IPS-20b (cell line): ENCODE data around the gene KLHL21.
"Not testable (repeated sequence)": the region's sequence is repeated elsewhere in the genome, so short reads cannot be mapped to it uniquely, and the experiment has no call there.

Experiments
- H3K27ac ChIP-seq: one replicate; pipeline ENCODE4 v1.5.1; 2013; ENCODE audit warnings: low read length
- H3K27me3 ChIP-seq: 2 replicates; pipeline ENCODE4 v1.6.1; 2013; ENCODE audit warnings: mild to moderate bottlenecking, low read length, inconsistent platforms; ENCODE audit not compliant: insufficient read depth
- H3K36me3 ChIP-seq: 2 replicates; pipeline ENCODE4 v1.6.1; 2013; ENCODE audit warnings: low read depth, mild to moderate bottlenecking, inconsistent platforms, low read length, moderate library complexity; ENCODE audit not compliant: insufficient read depth
- H3K4me1 ChIP-seq: 2 replicates; pipeline ENCODE4 v1.6.1; 2013; ENCODE audit warnings: mild to moderate bottlenecking, control low read depth, inconsistent platforms, low read length, moderate library complexity; ENCODE audit not compliant: insufficient read depth
- H3K4me3 ChIP-seq: 2 replicates; pipeline ENCODE4 v1.5.1; 2013; ENCODE audit warnings: mild to moderate bottlenecking, low read length, inconsistent platforms
- H3K9ac ChIP-seq: 2 replicates; pipeline ENCODE4 v1.6.1; 2013; ENCODE audit warnings: low read depth, mild to moderate bottlenecking, inconsistent platforms, low read length, moderate library complexity
- H3K9me3 ChIP-seq: 2 replicates; pipeline ENCODE4 v1.6.1; 2013; ENCODE audit warnings: mild to moderate bottlenecking, low read depth, low read length, inconsistent platforms; ENCODE audit not compliant: insufficient read depth

KLHL21 gene, protein sequence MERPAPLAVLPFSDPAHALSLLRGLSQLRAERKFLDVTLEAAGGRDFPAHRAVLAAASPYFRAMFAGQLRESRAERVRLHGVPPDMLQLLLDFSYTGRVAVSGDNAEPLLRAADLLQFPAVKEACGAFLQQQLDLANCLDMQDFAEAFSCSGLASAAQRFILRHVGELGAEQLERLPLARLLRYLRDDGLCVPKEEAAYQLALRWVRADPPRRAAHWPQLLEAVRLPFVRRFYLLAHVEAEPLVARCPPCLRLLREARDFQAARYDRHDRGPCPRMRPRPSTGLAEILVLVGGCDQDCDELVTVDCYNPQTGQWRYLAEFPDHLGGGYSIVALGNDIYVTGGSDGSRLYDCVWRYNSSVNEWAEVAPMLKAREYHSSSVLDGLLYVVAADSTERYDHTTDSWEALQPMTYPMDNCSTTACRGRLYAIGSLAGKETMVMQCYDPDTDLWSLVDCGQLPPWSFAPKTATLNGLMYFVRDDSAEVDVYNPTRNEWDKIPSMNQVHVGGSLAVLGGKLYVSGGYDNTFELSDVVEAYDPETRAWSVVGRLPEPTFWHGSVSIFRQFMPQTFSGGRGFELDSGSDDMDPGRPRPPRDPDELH

DNA sequence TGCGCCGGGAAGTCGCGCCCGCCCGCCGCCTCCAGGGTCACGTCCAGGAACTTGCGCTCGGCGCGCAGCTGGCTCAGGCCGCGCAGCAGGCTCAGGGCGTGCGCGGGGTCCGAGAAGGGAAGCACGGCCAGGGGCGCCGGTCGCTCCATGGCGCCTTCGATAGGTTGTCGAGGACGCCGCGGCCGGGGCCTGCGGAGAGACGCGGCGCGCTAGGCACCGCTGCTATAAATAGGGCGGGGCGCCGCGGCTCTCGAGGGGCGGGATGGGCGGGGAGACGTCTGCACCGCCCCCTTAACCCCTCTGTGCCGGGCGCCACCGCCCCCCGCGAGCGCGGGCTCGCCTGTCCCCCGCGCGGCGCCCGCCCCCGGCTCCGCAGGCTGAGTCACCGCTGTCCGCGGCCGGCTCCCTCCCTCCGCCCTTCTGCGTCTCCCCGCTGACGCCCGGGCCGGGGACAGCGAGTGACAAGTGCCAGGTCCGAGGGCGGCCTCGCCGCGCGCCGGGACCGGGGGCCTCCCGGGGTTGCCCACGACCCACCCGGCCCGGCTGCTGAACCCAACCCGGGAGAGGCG is at the start of gene KLHL21:
Gene KLHL21 (minus strand): TSS at position 201 of the 569 bp plus-strand sequence. CDS start 52 bp downstream, at position 149.
- Histone ChIP-seq H3K27ac (peak within 1 kb of the TSS; percentile 44), H3K36me3 (peaks cover 12% of the 10 kb centered on the region), H3K9me3 (no peaks in the 10 kb centered on the region), H3K27me3 (peaks cover 13% of the 10 kb centered on the region; the same call in 1 of the 2 replicates), H3K4me1 (peaks cover 12% of the 10 kb centered on the region), H3K9ac (peak within 1 kb of the TSS; percentile 84), H3K4me3 (peak within 1 kb of the TSS; percentile 93)

DNA sequence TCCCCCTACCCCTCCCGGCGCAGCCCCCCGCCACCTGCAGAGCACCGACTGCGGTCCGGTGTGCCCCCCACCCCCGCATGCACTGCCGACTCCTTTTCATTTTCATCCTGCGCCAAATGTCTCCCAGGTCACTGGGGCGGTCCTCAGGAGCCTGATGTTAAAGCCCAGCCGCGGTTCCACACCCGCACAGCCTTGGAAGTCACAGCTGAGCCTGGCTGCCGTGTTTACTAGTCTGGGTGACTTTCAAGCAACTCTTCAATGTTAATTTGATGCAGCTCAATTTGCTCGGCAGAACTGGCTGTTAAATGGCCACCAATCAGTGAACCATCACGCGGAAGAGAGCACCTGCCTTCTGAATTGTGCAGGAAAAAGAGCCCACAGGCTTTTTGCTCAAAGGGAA is 49.2 kb upstream of the KLHL21 start:
- no peaks in the 10 kb centered on the region for H3K27me3 ChIP-seq
- H3K4me3 ChIP-seq: no peak overlapping the region
- H3K9ac ChIP-seq: no peak overlapping the region
- no peak overlapping the region for H3K27ac ChIP-seq
- peaks cover 51% of the 10 kb centered on the region for H3K36me3 ChIP-seq
- H3K9me3 ChIP-seq: no peaks in the 10 kb centered on the region
- no peaks in the 10 kb centered on the region for H3K4me1 ChIP-seq

DNA sequence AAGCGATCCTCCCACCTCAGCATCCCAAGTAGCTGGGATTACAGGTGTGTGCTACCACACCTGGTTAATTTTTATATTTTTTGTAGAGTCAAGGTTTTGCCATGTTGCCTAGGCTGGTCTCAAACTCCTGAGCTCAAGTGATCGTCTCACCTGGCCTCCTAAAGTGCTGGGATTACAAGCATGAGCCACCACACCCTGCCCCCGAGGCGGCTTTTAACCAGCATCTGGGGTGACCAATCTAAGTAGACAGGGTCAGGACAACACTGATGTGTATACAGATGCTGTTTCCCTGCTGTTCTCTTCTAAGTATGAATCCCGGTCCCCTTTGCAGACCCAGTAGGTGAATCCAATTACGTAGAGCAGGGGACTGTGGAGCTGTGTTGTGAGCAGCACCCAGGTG is 45.9 kb upstream of the KLHL21 start:
- H3K36me3 ChIP-seq: peaks cover 62% of the 10 kb centered on the region

DNA sequence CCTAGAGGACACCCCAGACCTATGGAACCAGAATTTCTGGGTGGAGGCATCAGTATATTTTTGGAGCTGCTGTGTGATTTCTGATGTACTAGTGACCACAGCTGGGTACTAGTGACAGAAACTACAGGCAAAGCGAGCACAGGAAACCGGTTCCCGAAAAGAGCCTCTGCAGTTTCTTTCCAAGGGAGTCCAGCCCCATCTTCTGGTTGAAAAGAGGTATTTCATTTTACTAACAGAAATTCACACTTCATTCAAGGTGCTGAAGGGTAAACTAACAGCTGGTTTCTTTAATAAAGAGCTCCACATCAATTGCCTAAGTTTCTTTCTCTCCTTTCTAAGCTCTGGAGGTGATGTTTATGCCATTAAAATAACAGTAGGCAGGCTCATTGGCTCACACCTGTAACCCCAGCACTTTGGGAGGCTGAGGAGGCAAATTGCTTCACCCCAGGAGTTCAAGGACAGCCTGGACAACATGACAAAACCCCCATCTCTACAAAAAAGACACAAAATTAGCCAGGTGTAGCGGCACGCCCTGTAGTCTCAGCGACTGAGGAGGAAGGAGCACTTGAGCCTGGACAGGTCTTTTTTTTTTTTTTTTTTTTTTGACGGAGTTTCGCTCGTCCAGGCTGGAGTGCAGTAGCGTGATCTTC is 44.0 kb upstream of the KLHL21 start:
- no peaks in the 10 kb centered on the region for H3K9me3 ChIP-seq
- H3K4me3 ChIP-seq: no peak overlapping the region
- H3K36me3 ChIP-seq: peaks cover 61% of the 10 kb centered on the region

More for the DNA sequence above, 45.9 kb upstream of the KLHL21 start:
- H3K9ac ChIP-seq: no peak overlapping the region
- no peak overlapping the region for H3K4me3 ChIP-seq
- H3K27ac ChIP-seq: no peak overlapping the region
- no peaks in the 10 kb centered on the region for H3K9me3 ChIP-seq
- H3K27me3 ChIP-seq: no peaks in the 10 kb centered on the region
- no peaks in the 10 kb centered on the region for H3K4me1 ChIP-seq

DNA sequence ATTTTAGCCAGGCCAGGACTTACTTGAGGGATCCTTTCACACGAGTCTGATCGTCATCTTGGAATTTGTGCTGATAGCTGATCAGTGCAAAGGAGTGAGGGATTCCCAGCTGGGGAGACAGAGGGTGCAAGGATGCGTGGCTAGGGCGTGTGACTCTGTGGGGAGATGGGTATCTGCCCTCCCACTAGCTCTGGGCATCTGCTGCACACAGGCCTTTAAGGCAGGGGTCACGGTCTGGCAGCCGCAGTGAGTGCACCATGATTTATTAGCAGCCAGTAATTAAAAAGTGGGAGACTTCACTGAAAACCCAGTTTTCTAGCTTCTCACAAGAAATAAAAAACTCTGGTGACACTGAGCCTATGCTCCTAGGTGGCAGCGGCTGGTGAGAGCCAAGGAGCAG is 42.3 kb upstream of the KLHL21 start:
- Histone ChIP-seq H3K4me1 (no peaks in the 10 kb centered on the region), H3K9ac (no peak overlapping the region), H3K27ac (no peak overlapping the region), H3K36me3 (peaks cover 62% of the 10 kb centered on the region), H3K9me3 (no peaks in the 10 kb centered on the region), H3K4me3 (no peak overlapping the region), H3K27me3 (no peaks in the 10 kb centered on the region)

More for the DNA sequence above, 44.0 kb upstream of the KLHL21 start:
- Histone ChIP-seq H3K9ac (no peak overlapping the region), H3K27me3 (no peaks in the 10 kb centered on the region), H3K4me1 (no peaks in the 10 kb centered on the region), H3K27ac (no peak overlapping the region)

DNA sequence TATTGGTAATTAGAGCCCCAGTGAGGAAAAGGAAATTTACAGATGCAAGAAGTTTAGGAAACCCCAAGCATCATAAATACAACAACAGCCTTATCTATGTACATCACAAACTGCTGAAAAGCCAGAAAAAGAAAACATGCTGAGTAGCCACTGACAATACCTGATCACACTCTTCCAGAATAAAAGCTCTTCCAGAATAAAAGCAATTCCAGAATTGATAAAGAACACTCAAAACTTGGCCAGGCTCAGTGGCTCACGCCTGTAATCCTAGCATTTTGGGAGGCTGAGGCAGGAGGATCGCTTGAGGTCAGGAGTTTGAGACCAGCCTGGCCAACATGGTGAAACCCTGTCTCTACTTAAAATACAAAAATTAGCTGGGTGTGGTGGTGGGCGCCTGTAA is 38.2 kb upstream of the KLHL21 start:
- H3K27me3 ChIP-seq, H3K9ac ChIP-seq, H3K4me3 ChIP-seq, H3K27ac ChIP-seq, H3K4me1 ChIP-seq, H3K9me3 ChIP-seq: not testable (repeated sequence)
- peaks cover 93% of the 10 kb centered on the region for H3K36me3 ChIP-seq

DNA sequence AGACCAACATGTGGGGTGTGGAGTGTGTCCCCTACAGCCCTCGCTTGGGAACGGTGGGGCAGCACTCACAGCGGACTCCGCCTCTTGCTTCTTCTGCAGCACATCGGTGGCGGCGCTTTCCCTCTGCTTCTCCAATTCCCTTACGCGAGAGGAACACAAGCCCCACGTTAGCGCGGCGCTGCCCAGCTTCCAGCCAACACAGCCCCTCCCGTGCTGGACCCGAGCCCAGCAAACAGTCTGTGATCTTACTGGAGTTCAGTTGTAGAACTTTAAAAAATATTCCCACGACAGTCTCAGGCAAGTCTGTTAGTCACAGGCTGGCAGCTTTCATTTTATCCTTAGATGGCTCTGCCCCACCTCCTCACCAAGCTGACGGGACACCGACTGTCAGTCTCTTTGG is 35.6 kb upstream of the KLHL21 start:
- no peaks in the 10 kb centered on the region for H3K4me1 ChIP-seq
- no peaks in the 10 kb centered on the region for H3K9me3 ChIP-seq
- no peak overlapping the region for H3K27ac ChIP-seq
- no peak overlapping the region for H3K4me3 ChIP-seq
- peaks cover 95% of the 10 kb centered on the region for H3K36me3 ChIP-seq
- H3K27me3 ChIP-seq: no peaks in the 10 kb centered on the region
- no peak overlapping the region for H3K9ac ChIP-seq

DNA sequence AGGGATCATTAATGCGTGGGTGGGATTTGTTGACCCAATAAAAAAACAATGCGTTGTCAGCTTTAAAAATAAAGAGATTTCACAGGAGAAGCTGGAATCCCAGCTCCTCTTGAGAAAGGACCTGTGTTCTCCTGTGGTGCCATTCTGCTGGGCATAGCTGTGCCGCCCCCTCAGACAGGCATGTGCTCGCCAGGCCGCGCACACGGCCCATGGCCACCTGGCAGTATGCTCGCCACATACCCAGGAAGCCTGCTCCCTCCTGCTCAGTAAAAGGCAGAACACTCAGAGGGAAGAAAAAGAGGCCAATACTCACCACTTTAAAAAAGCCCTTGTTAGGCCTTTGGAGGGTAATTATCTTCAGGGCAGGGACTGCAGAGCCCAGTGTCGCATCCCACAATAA is 35.1 kb upstream of the KLHL21 start:
- H3K27me3 ChIP-seq: no peaks in the 10 kb centered on the region
- no peak overlapping the region for H3K9ac ChIP-seq
- no peak overlapping the region for H3K27ac ChIP-seq
- H3K4me3 ChIP-seq: no peak overlapping the region
- H3K9me3 ChIP-seq: no peaks in the 10 kb centered on the region
- peaks cover 97% of the 10 kb centered on the region for H3K36me3 ChIP-seq
- no peaks in the 10 kb centered on the region for H3K4me1 ChIP-seq

DNA sequence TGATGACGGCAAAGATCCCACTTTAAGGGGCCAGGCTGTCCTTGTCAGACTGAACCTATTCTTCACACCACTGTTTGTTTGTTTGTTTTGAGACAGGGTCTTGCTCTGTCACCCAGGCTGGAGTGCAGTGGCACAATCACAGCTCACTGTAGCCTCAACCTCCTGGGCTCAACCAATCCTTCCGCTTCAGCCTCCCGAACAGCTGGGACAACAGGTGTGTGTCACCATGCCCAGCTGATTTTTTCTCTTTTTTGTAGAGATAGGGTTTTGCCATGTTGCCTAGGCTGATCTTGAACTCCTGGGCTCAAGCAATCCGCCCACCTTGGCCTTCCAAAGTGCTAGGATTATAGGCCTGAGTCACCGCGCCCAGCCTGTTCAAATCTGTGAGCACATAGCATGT is 34.1 kb upstream of the KLHL21 start:
- not testable (repeated sequence) for H3K9me3 ChIP-seq, H3K4me3 ChIP-seq, H3K9ac ChIP-seq, H3K4me1 ChIP-seq, H3K27me3 ChIP-seq, H3K27ac ChIP-seq
- peaks cover 94% of the 10 kb centered on the region for H3K36me3 ChIP-seq

DNA sequence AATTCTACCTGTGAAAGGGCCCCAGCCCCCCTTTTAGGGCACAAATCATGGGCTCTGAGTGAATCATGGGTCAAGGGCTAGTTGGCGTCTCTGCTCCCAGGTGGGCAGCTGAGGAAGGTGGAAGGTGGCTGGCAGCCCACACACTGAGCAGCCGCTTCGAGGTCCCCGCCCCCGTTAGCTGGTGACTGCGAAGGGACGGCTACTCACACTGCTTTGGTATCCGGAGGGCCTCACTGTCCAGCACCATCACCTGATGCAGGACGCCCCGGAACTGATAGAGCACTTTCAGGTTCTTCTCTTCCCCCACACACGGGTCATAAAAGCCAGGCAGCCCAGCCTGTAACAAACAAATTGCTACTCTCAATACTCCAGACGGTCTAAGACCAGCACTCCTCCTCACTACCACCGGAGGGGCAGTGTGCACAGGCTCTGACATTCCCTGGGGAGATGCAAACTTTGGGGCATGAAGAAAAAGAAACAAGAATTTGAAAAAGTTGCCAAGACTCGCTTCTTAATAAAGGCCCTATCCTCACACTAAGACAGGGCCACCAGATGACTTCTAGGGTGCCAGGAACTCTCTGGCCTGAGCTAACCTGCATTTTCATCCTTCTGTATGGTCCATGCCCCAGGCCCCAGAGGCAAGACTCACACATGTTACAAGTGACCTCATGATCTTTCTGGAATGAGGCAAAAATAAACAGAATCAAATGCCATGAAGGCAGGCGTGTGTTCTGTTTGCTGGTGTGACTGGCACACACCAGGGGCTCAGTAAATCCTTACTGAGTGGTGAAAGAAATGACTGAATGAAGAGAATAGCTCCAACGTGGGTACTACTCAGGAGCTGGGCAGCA is 33.5 kb upstream of the KLHL21 start:
- Histone ChIP-seq H3K36me3 (peaks cover 90% of the 10 kb centered on the region), H3K9ac (no peak overlapping the region), H3K4me3 (no peak overlapping the region), H3K9me3 (no peaks in the 10 kb centered on the region), H3K27me3 (no peaks in the 10 kb centered on the region), H3K27ac (no peak overlapping the region), H3K4me1 (no peaks in the 10 kb centered on the region)
